Astrocyte (in vitro differentiated cells and primary cell): ENCODE measurements around the gene HPF1.

ENCODE experiments used
- CTCF ChIP-seq: IDR thresholded peaks from 2 replicates; pipeline ENCODE4 v1.5.1; 2011; ENCODE audit warnings: low read depth, mild to moderate bottlenecking, inconsistent platforms, low read length, moderate library complexity; ENCODE audit not compliant: insufficient read depth
- EZH2 ChIP-seq: IDR thresholded peaks from 2 replicates; pipeline ENCODE4 v1.6.1; 2012; ENCODE audit warnings: mild to moderate bottlenecking, low read length, inconsistent platforms; ENCODE audit not compliant: insufficient read depth

GRCh38 chr4:169727616-169728015 lies 30.1 kb downstream of the HPF1 start:
- TF ChIP-seq CTCF (no peak), EZH2 (no peak)
